Measurements from ENCODE around the gene SCNM1.

SCNM1 gene

DNA sequence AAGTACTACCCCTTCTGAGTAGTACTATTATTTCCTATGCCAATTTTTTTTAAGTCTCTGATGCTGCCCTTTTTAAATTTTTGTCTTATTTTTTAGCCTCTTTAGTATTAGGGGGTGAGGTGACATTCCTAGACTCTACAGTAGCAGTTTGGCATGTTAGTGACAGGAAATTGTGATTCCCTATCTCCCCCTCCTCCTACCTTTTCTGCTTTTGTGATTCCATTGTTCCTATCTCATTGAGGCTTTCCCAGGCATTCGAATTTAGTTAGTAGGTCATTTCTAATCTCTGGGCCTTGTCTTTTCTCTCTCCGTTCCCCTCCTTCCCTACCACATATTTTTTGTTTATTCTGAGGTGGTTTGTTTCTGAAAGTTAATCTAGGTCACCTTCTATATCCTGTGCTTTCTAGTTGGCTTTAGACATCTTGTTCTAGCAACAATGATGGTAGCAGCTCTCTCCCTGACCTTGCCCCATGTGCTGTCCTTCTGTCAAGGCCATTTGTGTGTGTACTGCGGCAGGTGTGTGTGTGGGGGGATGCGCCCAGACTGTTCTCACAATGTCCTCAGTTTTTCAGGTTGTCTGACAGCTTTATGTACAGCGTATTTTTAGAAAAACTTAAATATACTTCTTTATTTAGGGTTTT lies 41.1 kb upstream of the SCNM1 start:
- Histone ChIP-seq H3K4me1 (ENCODE audit: control insufficient read depth, insufficient read depth, low read length) (0 out of 2 replicates have a peak, but pooled peaks cover 2% of the 10 kb centered on the region), H3K9me3 (ENCODE audit: control insufficient read depth, insufficient read depth, low read depth, low read length) (no peaks in the 10 kb centered on the region), H3K36me3 (ENCODE audit: control insufficient read depth in 2 of 2, insufficient read depth in 1 of 2, low read length in 2 of 2) (no peaks in the 10 kb centered on the region), H3K27ac (ENCODE audit: extremely low read depth, low read depth, low read length) (no peak overlapping the region), H3K4me3 (ENCODE audit: low read depth, low read length) (no peak overlapping the region)
- no peak for TF ChIP-seq KLF7 (tag by site-specific recombination; IDR thresholded peaks at IDR 0.05; ENCODE audit: borderline replicate concordance)
- TF ChIP-seq ZNF274 (IDR thresholded peaks at IDR 0.05; ENCODE audit: low read length): no peak
- TF ChIP-seq ZNF274 (tag by site-specific recombination; IDR thresholded peaks at IDR 0.05; ENCODE audit: borderline replicate concordance): no peak
- TF ChIP-seq, protein P1, sequence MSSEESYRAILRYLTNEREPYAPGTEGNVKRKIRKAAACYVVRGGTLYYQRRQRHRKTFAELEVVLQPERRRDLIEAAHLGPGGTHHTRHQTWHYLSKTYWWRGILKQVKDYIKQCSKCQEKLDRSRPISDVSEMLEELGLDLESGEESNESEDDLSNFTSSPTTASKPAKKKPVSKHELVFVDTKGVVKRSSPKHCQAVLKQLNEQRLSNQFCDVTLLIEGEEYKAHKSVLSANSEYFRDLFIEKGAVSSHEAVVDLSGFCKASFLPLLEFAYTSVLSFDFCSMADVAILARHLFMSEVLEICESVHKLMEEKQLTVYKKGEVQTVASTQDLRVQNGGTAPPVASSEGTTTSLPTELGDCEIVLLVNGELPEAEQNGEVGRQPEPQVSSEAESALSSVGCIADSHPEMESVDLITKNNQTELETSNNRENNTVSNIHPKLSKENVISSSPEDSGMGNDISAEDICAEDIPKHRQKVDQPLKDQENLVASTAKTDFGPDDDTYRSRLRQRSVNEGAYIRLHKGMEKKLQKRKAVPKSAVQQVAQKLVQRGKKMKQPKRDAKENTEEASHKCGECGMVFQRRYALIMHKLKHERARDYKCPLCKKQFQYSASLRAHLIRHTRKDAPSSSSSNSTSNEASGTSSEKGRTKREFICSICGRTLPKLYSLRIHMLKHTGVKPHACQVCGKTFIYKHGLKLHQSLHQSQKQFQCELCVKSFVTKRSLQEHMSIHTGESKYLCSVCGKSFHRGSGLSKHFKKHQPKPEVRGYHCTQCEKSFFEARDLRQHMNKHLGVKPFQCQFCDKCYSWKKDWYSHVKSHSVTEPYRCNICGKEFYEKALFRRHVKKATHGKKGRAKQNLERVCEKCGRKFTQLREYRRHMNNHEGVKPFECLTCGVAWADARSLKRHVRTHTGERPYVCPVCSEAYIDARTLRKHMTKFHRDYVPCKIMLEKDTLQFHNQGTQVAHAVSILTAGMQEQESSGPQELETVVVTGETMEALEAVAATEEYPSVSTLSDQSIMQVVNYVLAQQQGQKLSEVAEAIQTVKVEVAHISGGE (tag by site-specific recombination; conservative IDR thresholded peaks at IDR 0.05; ENCODE audit: low read depth): no peak
- TF ChIP-seq, protein P2, sequence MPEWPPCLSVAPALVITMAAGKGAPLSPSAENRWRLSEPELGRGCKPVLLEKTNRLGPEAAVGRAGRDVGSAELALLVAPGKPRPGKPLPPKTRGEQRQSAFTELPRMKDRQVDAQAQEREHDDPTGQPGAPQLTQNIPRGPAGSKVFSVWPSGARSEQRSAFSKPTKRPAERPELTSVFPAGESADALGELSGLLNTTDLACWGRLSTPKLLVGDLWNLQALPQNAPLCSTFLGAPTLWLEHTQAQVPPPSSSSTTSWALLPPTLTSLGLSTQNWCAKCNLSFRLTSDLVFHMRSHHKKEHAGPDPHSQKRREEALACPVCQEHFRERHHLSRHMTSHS (tag by site-specific recombination; IDR thresholded peaks at IDR 0.05): no peak
- TF ChIP-seq ZNF792 (tag by site-specific recombination; IDR thresholded peaks at IDR 0.05): no peak
- no peak for TF ChIP-seq ZNF202 (tag by site-specific recombination; IDR thresholded peaks at IDR 0.05; ENCODE audit: borderline replicate concordance)
- TF ChIP-seq, protein P3, sequence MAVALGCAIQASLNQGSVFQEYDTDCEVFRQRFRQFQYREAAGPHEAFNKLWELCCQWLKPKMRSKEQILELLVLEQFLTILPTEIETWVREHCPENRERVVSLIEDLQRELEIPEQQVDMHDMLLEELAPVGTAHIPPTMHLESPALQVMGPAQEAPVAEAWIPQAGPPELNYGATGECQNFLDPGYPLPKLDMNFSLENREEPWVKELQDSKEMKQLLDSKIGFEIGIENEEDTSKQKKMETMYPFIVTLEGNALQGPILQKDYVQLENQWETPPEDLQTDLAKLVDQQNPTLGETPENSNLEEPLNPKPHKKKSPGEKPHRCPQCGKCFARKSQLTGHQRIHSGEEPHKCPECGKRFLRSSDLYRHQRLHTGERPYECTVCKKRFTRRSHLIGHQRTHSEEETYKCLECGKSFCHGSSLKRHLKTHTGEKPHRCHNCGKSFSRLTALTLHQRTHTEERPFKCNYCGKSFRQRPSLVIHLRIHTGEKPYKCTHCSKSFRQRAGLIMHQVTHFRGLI (tag by site-specific recombination; IDR thresholded peaks at IDR 0.05): no peak
- TF ChIP-seq ZFHX2 (tag by site-specific recombination; conservative IDR thresholded peaks at IDR 0.05): no peak
- TF ChIP-seq, protein P4, sequence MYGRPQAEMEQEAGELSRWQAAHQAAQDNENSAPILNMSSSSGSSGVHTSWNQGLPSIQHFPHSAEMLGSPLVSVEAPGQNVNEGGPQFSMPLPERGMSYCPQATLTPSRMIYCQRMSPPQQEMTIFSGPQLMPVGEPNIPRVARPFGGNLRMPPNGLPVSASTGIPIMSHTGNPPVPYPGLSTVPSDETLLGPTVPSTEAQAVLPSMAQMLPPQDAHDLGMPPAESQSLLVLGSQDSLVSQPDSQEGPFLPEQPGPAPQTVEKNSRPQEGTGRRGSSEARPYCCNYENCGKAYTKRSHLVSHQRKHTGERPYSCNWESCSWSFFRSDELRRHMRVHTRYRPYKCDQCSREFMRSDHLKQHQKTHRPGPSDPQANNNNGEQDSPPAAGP (tag by site-specific recombination; IDR thresholded peaks at IDR 0.05): no peak
- TF ChIP-seq ZSCAN23 (tag by site-specific recombination; IDR thresholded peaks at IDR 0.05): no peak
- TF ChIP-seq ZBTB17 (tag by site-specific recombination; IDR thresholded peaks at IDR 0.05): no peak
- TF ChIP-seq ZNF174 (tag by site-specific recombination; IDR thresholded peaks at IDR 0.05): no peak
- no peak for TF ChIP-seq YY1 (tag by site-specific recombination; IDR thresholded peaks at IDR 0.05)
- no peak for TF ChIP-seq ZNF548 (tag by site-specific recombination; IDR thresholded peaks at IDR 0.05)
- no peak for TF ChIP-seq ZNF223 (tag by site-specific recombination; IDR thresholded peaks at IDR 0.05)
- no peak for TF ChIP-seq ZNF292 (tag by site-specific recombination; IDR thresholded peaks at IDR 0.05; ENCODE audit: borderline replicate concordance, low read depth)
- no peak for TF ChIP-seq WT1 (tag by site-specific recombination; IDR thresholded peaks at IDR 0.05)
- ChIA-PET POLR2A (no interaction called here), CTCF (interaction anchor here (1.5 kb wide), 1 partner anchor 25 kb away, joined by 8 read pairs; no protein-coding TSS in a partner anchor)

DNA sequence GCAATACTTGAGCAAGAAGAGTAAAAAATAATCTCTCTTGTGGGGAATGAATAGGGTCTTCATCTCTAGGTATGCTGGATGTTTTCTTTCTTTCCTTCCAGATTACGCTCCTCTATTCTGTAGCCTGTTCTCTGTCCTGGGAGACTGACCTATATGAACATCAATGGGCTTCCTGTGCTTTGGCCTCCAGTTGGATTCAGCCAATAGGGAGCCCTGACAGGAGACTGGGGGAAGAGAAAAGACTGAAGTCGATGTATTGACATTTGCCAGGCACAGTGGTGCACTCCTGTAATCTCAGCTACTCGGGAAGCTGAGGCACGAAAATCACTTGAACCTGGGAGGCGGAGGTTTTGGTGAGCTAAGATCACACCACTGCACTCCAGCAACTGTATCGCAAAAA lies 37.1 kb upstream of the SCNM1 start:
- H3K4me1 ChIP-seq (ENCODE audit: control insufficient read depth, insufficient read depth, low read length): 0 out of 2 replicates have a peak, but pooled peaks cover 2% of the 10 kb centered on the region
- no peak overlapping the region for H3K4me3 ChIP-seq (ENCODE audit: low read depth, low read length)
- TF ChIP-seq, protein P5, sequence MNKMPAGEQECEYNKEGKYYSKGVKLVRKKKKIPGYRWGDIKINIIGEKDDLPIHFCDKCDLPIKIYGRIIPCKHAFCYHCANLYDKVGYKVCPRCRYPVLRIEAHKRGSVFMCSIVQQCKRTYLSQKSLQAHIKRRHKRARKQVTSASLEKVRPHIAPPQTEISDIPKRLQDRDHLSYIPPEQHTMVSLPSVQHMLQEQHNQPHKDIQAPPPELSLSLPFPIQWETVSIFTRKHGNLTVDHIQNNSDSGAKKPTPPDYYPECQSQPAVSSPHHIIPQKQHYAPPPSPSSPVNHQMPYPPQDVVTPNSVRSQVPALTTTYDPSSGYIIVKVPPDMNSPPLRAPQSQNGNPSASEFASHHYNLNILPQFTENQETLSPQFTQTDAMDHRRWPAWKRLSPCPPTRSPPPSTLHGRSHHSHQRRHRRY (tag by site-specific recombination; IDR thresholded peaks at IDR 0.05): no peak
- TF ChIP-seq ZNF394 (tag by site-specific recombination; IDR thresholded peaks at IDR 0.05; ENCODE audit: borderline replicate concordance): no peak
- H3K36me3 ChIP-seq (ENCODE audit: control insufficient read depth in 2 of 2, insufficient read depth in 1 of 2, low read length in 2 of 2): peaks cover 0 to 11% of the 10 kb centered on the region in 2 experiments; a peak in 1 of 3 replicates
- no peaks in the 10 kb centered on the region for H3K9me3 ChIP-seq (ENCODE audit: control insufficient read depth, insufficient read depth, low read depth, low read length)
- H3K27ac ChIP-seq (ENCODE audit: extremely low read depth, low read depth, low read length): no peak overlapping the region
- CTCF ChIA-PET: interaction anchor here (0.6 to 2.1 kb wide), 2 partner anchors 29 to 61 kb away, joined by 4 to 5 read pairs; no protein-coding TSS in a partner anchor
- POLR2A ChIA-PET: interaction anchor here (0.6 to 0.7 kb wide), 3 partner anchors 29 to 594 kb away, joined by 3 to 7 read pairs (median 4); no protein-coding TSS in a partner anchor

All from HEK293 (cell line).